Right lobe of liver (tissue), 4 donors: ENCODE results near the gene RNF217.
"Not testable (repeated sequence)": the region's sequence is repeated elsewhere in the genome, so short reads cannot be mapped to it uniquely, and the experiment has no call there.

Experiments used
- CTCF ChIP-seq, 4 donors: fragments of 200-600 bp in 3 of 4; fragments of 450-650 bp in 1 of 4; IDR thresholded peaks; one replicate each; pipeline versions ENCODE4 v1.5.1 to v1.8.0; 2016 to 2022; ENCODE audit warnings: antibody characterized with exemption in 4 of 4, mild to moderate bottlenecking in 2 of 4
- POLR2A ChIP-seq: fragments of 450-650 bp; IDR thresholded peaks from one replicate; pipeline ENCODE4 v1.6.1; 2017; ENCODE audit warnings: antibody characterized with exemption, mild to moderate bottlenecking
- donor health status: DM: no; HTN: no; CAD: no.
- donor health status: DM: no; HTN: no; CAD: no.
- donor health status: DM: no; HTN: yes; CAD: no.

DNA sequence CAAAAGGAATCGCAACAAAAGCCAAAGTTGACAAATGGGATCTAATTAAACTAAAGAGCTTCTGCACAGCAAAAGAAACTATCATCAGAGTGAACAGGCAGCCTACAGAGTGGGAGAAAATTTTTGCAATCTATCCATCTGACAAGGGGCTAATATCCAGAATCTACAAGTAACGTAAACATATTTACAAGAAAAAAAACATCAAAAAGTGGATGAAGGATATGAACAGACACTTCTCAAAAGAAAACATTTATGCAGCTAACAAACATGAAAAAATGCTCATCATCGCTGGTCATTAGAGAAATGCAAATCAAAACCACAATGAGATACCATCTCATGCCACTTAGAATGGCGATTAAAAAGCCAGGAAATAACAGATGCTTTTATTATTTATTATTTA is 74.2 kb downstream of the RNF217 start:
- TF ChIP-seq CTCF (IDR thresholded peaks at IDR 0.05); POLR2A: not testable (repeated sequence)
